HFFc6 (cell line): ENCODE data around the gene UGT1A7. TPM values are rescaled to one million over a fixed set of nuclear protein-coding genes. Genes with fewer than 3 reads are reported as not detected.

Experiments
- DNase-seq: peaks from one replicate; pipeline ENCODE4 v3.0.0-alpha.2; 2018
- H3K27ac Mint-ChIP-seq: 2 replicates; pipeline ENCODE4 v1.8.0; 2020; ENCODE audit warnings: mild to moderate bottlenecking, mixed read lengths
- H3K27me3 Mint-ChIP-seq: 2 replicates; pipeline ENCODE4 v1.8.0; 2021; ENCODE audit warnings: mild to moderate bottlenecking, moderate library complexity, mixed read lengths; ENCODE audit not compliant: insufficient read depth
- H3K36me3 Mint-ChIP-seq: 2 replicates; pipeline ENCODE4 v1.8.0; 2021; ENCODE audit warnings: low read depth, mixed read lengths
- H3K4me1 Mint-ChIP-seq: 2 replicates; pipeline ENCODE4 v1.8.0; 2020; ENCODE audit warnings: low read depth, mixed read lengths
- H3K4me3 Mint-ChIP-seq: 2 replicates; pipeline ENCODE4 v1.8.0; 2020; ENCODE audit warnings: mild to moderate bottlenecking, moderate library complexity, mixed read lengths
- H3K9me3 Mint-ChIP-seq: 2 replicates; pipeline ENCODE4 v1.8.0; 2020; ENCODE audit warnings: mild to moderate bottlenecking, mixed read lengths
- CTCF ChIP-seq: fragments of 200-600 bp; sonication (generic); IDR thresholded peaks from 2 replicates; pipeline ENCODE4 v1.5.0; 2021; ENCODE audit warnings: antibody characterized with exemption, mild to moderate bottlenecking
- total RNA-seq, 6 experiments: library from RNA; stranded (reverse); fragmentation: NEBNext Ultra II Directional; extraction: Animal tissue kit (Norgen Biotek cat#: 25700); gene quantifications; 2 replicates in 1 of 6; 3 replicates in 5 of 6; pipeline ENCODE4 v1.2.3, GENCODE V29; 2021

Gene UGT1A7
- total RNA-seq, 6 experiments from 2014 or later, result not detected

DNA sequence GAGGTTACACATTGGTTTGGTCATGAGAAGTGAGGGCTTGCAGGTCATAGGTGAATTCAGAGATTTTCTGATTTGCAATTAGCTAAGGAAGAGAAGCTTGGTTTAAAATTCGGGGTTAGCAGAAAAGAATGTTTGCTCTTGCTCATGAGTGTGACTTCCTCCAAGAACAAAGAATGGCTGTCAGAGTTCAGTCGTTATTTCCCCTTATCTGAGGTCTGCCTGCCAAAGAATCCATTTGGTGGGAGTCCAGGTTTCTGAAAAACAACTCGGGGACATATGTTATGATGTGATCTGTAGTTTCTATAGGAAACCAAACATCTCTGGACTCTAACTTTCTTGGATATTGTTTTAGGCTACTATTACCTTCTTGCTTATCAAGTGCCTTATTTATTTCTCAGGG lies 7.8 kb downstream of the UGT1A7 start:
- Mint-ChIP-seq H3K27ac (no peak overlapping the region), H3K4me3 (no peak overlapping the region), H3K36me3 (no peaks in the 10 kb centered on the region), H3K9me3 (peaks cover 8% of the 10 kb centered on the region), H3K27me3 (peaks cover 9% of the 10 kb centered on the region; the same call in 1 of the 2 replicates), H3K4me1 (peaks cover 4% of the 10 kb centered on the region; the same call in 1 of the 2 replicates)
- no peak for DNase-seq
- TF ChIP-seq CTCF, result no peak

- H3K9me3 Mint-ChIP-seq, result peaks cover 8% of the 10 kb centered on the region
- no peak overlapping the region for H3K4me3 Mint-ChIP-seq
- no peak for DNase-seq
- peaks cover 9% of the 10 kb centered on the region; the same call in 1 of the 2 replicates for H3K27me3 Mint-ChIP-seq
- no peak overlapping the region for H3K27ac Mint-ChIP-seq
- H3K4me1 Mint-ChIP-seq, result peaks cover 4% of the 10 kb centered on the region; the same call in 1 of the 2 replicates
- no peak for TF ChIP-seq CTCF
- no peaks in the 10 kb centered on the region for H3K36me3 Mint-ChIP-seq
Observed at GRCh38 chr2:233690444-233690843, 8.7 kb downstream of the UGT1A7 start.

DNA sequence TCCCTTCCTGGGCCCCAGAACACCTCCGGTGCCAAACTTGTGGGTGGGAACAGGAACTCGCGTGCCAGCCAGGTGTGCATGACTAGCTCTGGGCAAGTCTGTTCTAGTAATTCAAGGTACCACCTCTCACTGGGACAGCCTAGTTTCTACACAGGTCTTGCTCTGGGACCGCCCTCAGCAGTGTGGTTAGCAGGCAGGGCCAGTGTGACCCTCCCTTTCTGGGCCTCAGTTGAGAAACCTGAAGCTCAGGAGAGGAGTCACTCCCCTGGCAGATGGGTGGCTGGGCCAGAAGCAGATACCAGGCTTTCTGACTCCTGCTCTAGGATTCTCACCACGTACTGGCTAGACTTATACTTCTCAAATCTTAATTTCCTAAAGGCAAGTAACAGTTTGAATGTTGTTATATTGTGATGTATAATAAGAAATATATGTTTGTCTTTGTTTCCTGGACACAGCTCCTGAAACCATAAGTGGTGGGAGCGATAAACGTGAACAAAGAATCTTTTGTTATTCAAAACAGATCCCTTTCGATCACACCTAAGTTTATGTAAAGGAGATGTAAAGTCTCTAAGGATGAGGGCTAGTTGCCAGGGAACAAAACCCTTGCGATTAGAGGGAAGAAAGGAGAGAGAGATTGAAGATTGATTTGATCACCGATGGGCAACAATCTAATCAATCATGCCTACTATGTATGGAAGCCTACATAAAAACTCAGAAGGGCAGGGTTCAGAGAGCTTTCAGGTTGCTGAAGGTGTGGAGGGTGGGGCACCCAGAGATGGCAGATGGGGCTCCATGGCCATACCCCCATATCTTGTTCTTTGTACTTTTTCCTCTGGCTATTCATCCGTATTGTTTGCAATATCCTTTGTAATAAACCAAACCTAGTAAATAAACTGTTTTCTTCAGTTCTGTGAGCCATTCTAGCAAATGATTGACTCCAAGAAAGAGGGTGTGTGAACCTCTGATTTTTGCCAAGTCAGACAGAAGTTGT lies 10.0 kb downstream of the UGT1A7 start:
- Mint-ChIP-seq H3K4me3 (no peak overlapping the region), H3K27me3 (peaks cover 7% of the 10 kb centered on the region; the same call in 1 of the 2 replicates), H3K36me3 (no peaks in the 10 kb centered on the region), H3K27ac (no peak overlapping the region), H3K9me3 (peaks cover 4% of the 10 kb centered on the region), H3K4me1 (peaks cover 4% of the 10 kb centered on the region; the same call in 1 of the 2 replicates)
- DNase-seq, result no peak
- TF ChIP-seq CTCF, result no peak

- no peaks in the 10 kb centered on the region for H3K36me3 Mint-ChIP-seq
- H3K4me1 Mint-ChIP-seq, result peaks cover 4% of the 10 kb centered on the region; the same call in 1 of the 2 replicates
- no peak within 1 kb of the TSS for H3K4me3 Mint-ChIP-seq
- no peak for DNase-seq
- no peak for TF ChIP-seq CTCF
- peaks cover 7% of the 10 kb centered on the region; the same call in 1 of the 2 replicates for H3K27me3 Mint-ChIP-seq
- peaks cover 4% of the 10 kb centered on the region for H3K9me3 Mint-ChIP-seq
- H3K27ac Mint-ChIP-seq, result no peak within 1 kb of the TSS
Observed at GRCh38 chr2:233692648-233693047, 10.9 kb downstream of the UGT1A7 start, which contains the start of gene UGT1A6. TSS of gene UGT1A6 (plus strand) at chr2:233692890. CDS start at chr2:233693005, 115 bp downstream.

- Mint-ChIP-seq H3K4me1 (peaks cover 4% of the 10 kb centered on the region; the same call in 1 of the 2 replicates), H3K36me3 (no peaks in the 10 kb centered on the region), H3K27me3 (peaks cover 7% of the 10 kb centered on the region; the same call in 1 of the 2 replicates), H3K27ac (no peak overlapping the region), H3K9me3 (no peaks in the 10 kb centered on the region; the same call in 1 of the 2 replicates), H3K4me3 (no peak overlapping the region)
- DNase-seq, result no peak
- no peak for TF ChIP-seq CTCF
Observed at GRCh38 chr2:233693963-233694362, 12.3 kb downstream of the UGT1A7 start.
